BJ (cell line): ENCODE data around the gene PRKG1. TPM values are rescaled to one million over a fixed set of nuclear protein-coding genes. Genes with fewer than 3 reads are reported as not detected.

Source experiments
- CTCF ChIA-PET: fragments of 350-600 bp; formaldehyde crosslinking; extraction: SDS; loops from one replicate; lab custom pipeline; 2021; ENCODE audit warnings: antibody characterized with exemption, inconsistent platforms; lab: Yijun Ruan, JAX
- POLR2A ChIA-PET: fragments of 300-600 bp; sonication (Branson Sonifier 250); formaldehyde crosslinking; extraction: SDS; loops from one replicate; lab custom pipeline; 2021; ENCODE audit warnings: antibody characterized with exemption; lab: Charles Lee
- DNase-seq: peaks from one replicate; pipeline ENCODE4 v3.0.0-alpha.2; 2011; ENCODE audit warnings: low read depth
- H3K27me3 ChIP-seq: 2 replicates; pipeline ENCODE4 v1.6.0; 2011; ENCODE audit warnings: low read length; ENCODE audit not compliant: control insufficient read depth, insufficient read depth
- H3K36me3 ChIP-seq: 2 replicates; pipeline ENCODE4 v1.5.1; 2011; ENCODE audit warnings: low read length; ENCODE audit not compliant: control insufficient read depth, insufficient read depth
- H3K4me3 ChIP-seq: 2 replicates; pipeline ENCODE4 v1.5.1; 2011; ENCODE audit warnings: low read depth, mild to moderate bottlenecking, control low read depth, low read length
- CTCF ChIP-seq: IDR thresholded peaks from 2 replicates; pipeline ENCODE4 v1.5.1; 2011; ENCODE audit warnings: low read depth, mild to moderate bottlenecking, control low read depth, inconsistent platforms, low read length, moderate library complexity; ENCODE audit not compliant: insufficient read depth
- polyA plus RNA-seq: library from polyadenylated mRNA; depleted of rRNA; stranded (reverse); fragments of >200 nt; gene quantifications from 2 replicates; pipeline ENCODE4 v1.2.3, GENCODE V29; 2011

Gene PRKG1
- polyA plus RNA-seq, 1 experiment, result 9.7 TPM

- no peak for DNase-seq
- CTCF ChIA-PET, result interaction anchor here (1.0 kb wide), 1 partner anchor 270 kb away, joined by 4 read pairs; no protein-coding TSS in a partner anchor
- Histone ChIP-seq H3K36me3 (no peaks in the 10 kb centered on the region), H3K4me3 (no peak overlapping the region), H3K27me3 (no peaks in the 10 kb centered on the region)
- TF ChIP-seq CTCF, result no peak
- POLR2A ChIA-PET, result no interaction called here
Measured at GRCh38 chr10:51124852-51125251, 50.6 kb downstream of the PRKG1 start.

GRCh38 chr10:51125518-51125917 lies 51.2 kb downstream of the PRKG1 start:
- Histone ChIP-seq H3K36me3 (no peaks in the 10 kb centered on the region), H3K27me3 (no peaks in the 10 kb centered on the region), H3K4me3 (no peak overlapping the region)
- CTCF ChIA-PET, result interaction anchor here (1.0 kb wide), 1 partner anchor 269 kb away, joined by 4 read pairs; no protein-coding TSS in a partner anchor
- no peak for DNase-seq
- POLR2A ChIA-PET, result no interaction called here
- TF ChIP-seq CTCF, result no peak

- no peaks in the 10 kb centered on the region for H3K27me3 ChIP-seq
- no peak overlapping the region for H3K4me3 ChIP-seq
- DNase-seq, result no peak
- POLR2A ChIA-PET, result no interaction called here
- no peak for TF ChIP-seq CTCF
- CTCF ChIA-PET, result no interaction called here
- no peaks in the 10 kb centered on the region for H3K36me3 ChIP-seq
Measured at GRCh38 chr10:51129946-51130544, 55.8 kb downstream of the PRKG1 start.

- ChIA-PET POLR2A (no interaction called here), CTCF (interaction anchor here (1.1 to 1.4 kb wide), 3 partner anchors 17 to 252 kb away, joined by 3 to 4 read pairs (median 3); no protein-coding TSS in a partner anchor)
- Histone ChIP-seq H3K36me3 (no peaks in the 10 kb centered on the region; the same call in 1 of the 2 replicates), H3K27me3 (no peaks in the 10 kb centered on the region), H3K4me3 (no peak overlapping the region)
- peak; percentile 45 for DNase-seq
- no peak for TF ChIP-seq CTCF
Measured at GRCh38 chr10:51137756-51138529, 63.7 kb downstream of the PRKG1 start.

- CTCF ChIA-PET, result no interaction called here
- no peak overlapping the region for H3K4me3 ChIP-seq
- no peaks in the 10 kb centered on the region for H3K27me3 ChIP-seq
- H3K36me3 ChIP-seq, result no peaks in the 10 kb centered on the region; the same call in 1 of the 2 replicates
- POLR2A ChIA-PET, result no interaction called here
- no peak for TF ChIP-seq CTCF
- no peak for DNase-seq
Measured at GRCh38 chr10:51139176-51139575, 64.9 kb downstream of the PRKG1 start.
